Retinal pigment epithelial cell (primary cell): ENCODE data around the gene ELF5.

Experiments used
- DNase-seq: peaks from one replicate; pipeline ENCODE4 v3.0.0-alpha.2; 2010; ENCODE audit warnings: low read depth
- H3K4me3 ChIP-seq: 2 replicates; pipeline ENCODE4 v1.5.1; 2011; ENCODE audit warnings: mild to moderate bottlenecking, low read length, control low read depth, moderate library complexity
- CTCF ChIP-seq: conservative IDR thresholded peaks from 2 replicates; pipeline ENCODE4 v1.5.1; 2011; ENCODE audit warnings: low read depth, low read length, control low read depth, inconsistent platforms

ELF5 gene

GRCh38 chr11:34493926-34494595 is 19.5 kb downstream of the ELF5 start:
- no peak for TF ChIP-seq CTCF
- H3K4me3 ChIP-seq: no peak overlapping the region
- no peak for DNase-seq

DNA sequence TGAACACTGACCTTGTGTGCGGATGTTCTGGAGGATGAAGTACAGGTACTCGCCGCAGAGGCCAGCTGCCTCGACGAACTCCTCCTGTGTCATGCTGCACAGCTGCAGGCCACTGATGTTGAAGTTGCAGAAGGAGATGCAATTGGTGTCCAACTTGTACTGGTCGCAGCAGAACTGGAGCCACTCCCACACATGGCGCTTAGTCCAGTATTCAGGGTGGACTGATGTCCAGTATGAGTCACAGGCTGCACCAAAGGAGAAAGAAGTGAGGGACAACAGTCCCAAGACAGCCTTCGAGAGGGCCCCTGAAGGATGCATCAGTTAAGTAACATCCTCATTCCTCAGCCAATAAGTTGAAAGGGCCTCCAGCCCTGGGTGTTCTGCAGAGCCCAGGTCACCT is 20.1 kb downstream of the ELF5 start:
- no peak for TF ChIP-seq CTCF
- DNase-seq: no peak

GRCh38 chr11:34492806-34493414 is 20.7 kb downstream of the ELF5 start:
- peak; percentile 73 for TF ChIP-seq CTCF
- DNase-seq: no peak
- no peak overlapping the region for H3K4me3 ChIP-seq

More for the DNA sequence above, 20.1 kb downstream of the ELF5 start:
- H3K4me3 ChIP-seq: no peak overlapping the region

DNA sequence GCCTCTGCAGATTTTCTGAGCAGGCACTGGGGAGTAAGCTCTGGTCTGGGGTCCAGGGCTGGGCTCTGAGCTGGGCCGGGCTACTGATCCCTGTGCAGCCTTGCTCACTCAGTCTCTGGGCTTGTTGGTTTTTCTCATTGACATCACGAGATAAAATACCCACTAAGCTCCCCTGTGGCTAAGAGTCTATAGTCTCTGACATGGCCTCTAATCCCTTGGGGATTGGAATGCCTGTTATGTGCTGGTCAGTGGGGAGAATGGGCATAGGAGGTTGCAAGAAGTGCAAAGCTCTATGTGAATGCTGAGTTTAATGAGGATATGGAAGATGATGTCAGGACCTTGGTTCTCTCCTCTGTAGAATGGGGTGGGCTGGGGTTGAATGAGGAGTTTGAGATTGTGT is 23.3 kb downstream of the ELF5 start:
- TF ChIP-seq CTCF: no peak
- DNase-seq: no peak
- H3K4me3 ChIP-seq: no peak overlapping the region

GRCh38 chr11:34488855-34489557 is 24.6 kb downstream of the ELF5 start:
- DNase-seq: no peak
- no peak overlapping the region for H3K4me3 ChIP-seq
- TF ChIP-seq CTCF: no peak

DNA sequence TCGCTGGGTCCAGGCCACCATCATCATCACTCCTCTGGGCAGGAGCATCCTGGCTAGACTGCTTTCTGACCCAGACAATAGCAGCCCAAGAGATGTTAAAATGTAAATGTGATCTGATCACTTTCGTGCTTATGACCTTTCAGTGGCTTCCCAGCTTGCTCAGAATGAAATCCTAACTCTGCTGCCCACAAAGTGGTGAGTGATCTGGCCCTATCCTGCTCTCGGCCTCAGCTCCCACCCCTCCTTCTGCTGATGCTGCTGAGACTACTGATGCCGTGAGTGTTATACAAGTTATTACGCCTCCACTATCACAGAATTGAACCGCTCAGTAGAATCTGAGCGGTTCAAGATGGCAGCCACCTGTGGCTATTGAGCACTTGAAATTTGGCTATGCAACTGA is 26.2 kb downstream of the ELF5 start:
- DNase-seq: no peak
- TF ChIP-seq CTCF: no peak
- no peak overlapping the region for H3K4me3 ChIP-seq
